SK-N-SH (cell line): Measurements from ENCODE around the gene PTPN20.
"Not testable (repeated sequence)": the region's sequence is repeated elsewhere in the genome, so short reads cannot be mapped to it uniquely, and the experiment has no call there.

Experiments used
- POLR2AphosphoS5 ChIP-seq: IDR thresholded peaks from 2 replicates; pipeline ENCODE4 v1.6.1; 2012; ENCODE audit warnings: low read depth, low read length
- TF ChIP-seq, protein P1 (sequence below): fragments of 200-600 bp; sonication (generic); IDR thresholded peaks from 2 replicates; pipeline ENCODE4 v1.6.1; 2017; ENCODE audit warnings: antibody characterized with exemption, mild to moderate bottlenecking, moderate library complexity

DNA sequence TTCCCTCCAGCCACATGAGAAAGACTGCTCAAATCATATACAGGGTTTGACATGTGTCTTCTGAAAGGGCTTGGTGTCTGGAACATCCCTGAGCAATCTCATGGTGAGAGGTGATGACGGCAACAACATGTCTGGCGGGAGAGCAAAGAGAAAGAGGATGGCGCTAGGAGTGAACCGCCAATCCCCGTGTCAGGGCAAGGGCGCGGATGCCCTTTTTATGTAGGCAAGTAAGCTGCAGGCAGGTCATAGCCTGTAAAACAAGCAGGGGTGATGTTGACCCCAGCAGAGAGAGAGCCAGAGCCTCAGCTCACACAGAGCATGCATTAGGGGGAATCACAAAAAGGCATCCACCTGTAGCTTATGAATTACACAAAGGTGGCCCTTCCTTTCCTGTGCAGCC, 4.9 kb upstream of the PTPN20 start:
- TF ChIP-seq POLR2AphosphoS5, result not testable (repeated sequence)
- TF ChIP-seq, protein P1, sequence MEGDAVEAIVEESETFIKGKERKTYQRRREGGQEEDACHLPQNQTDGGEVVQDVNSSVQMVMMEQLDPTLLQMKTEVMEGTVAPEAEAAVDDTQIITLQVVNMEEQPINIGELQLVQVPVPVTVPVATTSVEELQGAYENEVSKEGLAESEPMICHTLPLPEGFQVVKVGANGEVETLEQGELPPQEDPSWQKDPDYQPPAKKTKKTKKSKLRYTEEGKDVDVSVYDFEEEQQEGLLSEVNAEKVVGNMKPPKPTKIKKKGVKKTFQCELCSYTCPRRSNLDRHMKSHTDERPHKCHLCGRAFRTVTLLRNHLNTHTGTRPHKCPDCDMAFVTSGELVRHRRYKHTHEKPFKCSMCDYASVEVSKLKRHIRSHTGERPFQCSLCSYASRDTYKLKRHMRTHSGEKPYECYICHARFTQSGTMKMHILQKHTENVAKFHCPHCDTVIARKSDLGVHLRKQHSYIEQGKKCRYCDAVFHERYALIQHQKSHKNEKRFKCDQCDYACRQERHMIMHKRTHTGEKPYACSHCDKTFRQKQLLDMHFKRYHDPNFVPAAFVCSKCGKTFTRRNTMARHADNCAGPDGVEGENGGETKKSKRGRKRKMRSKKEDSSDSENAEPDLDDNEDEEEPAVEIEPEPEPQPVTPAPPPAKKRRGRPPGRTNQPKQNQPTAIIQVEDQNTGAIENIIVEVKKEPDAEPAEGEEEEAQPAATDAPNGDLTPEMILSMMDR, result not testable (repeated sequence)
